NCI-H1436 treated with DMSO at 0.1 percent for 48 hours (cell line): ENCODE results near the gene CACNA2D3.
"Not testable (repeated sequence)": the region's sequence is repeated elsewhere in the genome, so short reads cannot be mapped to it uniquely, and the experiment has no call there.

ENCODE experiments used
- DNase-seq: peaks from one replicate; lab custom pipeline; 2025; lab: John Stamatoyannopoulos, UW

Gene CACNA2D3

DNA sequence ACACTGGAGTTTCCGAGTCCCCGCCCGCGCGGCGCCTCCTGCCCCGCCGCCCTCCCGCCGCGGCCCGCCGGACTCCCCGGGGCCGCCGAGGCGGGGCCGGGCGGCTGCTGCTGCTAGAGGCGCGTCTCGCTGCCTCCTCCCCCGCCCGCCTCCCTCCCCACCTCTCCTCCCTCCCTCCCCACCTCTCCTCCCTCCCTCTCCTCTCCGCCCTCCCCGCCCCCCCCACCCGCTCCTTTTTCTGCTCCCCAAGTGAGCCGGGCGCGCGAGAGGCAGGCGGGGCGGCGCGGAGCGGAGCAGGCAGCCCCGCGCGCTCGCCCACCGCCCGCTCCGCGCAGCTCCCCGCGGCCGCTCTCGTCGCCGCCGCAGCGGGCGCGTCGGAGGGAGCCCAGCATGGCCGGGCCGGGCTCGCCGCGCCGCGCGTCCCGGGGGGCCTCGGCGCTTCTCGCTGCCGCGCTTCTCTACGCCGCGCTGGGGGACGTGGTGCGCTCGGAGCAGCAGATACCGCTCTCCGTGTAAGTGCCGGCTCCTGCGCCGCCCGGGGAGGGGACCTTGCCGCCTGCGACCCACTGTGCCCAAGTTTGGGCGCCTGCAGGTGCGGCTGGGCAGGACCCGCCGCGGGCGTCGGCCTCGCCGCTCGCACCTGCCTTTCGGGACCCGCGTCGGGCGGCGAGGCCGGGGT, at the start of gene CACNA2D3:
TSS of gene CACNA2D3 (plus strand) at position 229 of the 679 bp plus-strand sequence.
- DNase-seq, result no peak

DNA sequence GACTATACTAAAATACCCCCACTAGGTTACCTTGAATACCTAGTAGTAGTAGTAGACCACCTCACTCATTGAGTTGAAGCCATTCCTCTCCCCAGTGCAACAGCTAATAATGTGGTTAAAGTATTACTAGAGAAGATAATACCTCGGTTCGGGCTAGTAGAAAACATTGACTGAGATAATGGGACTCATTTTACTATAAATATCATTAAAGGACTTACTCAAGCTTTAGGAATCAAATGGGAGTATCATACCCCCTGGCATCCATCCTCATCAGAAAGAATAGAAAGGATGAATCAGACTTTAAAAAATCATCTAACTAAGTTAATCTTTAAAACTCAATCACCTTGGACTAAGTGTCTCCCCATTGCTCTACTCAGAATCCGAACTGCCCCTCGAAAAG, 49.0 kb upstream of the CACNA2D3 start:
- no peak for DNase-seq

DNA sequence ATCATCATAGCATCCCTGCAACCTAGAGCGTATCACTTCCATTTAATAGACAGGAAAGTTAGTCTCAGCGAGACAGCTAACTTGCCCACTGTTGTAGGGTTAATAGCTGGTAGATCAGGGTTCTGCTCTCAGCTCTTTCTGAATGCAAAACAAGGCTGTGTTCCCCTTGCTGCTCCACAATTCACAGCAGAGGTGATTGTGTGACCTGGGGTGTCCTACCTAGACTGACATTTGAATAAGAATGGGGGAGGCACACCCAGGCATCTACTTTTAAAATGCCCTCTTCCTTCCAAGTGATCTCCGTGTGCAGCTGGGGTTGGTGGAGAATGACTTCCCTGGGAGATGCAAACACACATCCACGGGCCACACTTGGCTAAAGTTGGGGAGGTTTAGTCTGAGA, 43.0 kb upstream of the CACNA2D3 start:
- DNase-seq, result no peak

- DNase-seq, result no peak
These were observed 42.5 kb upstream of the CACNA2D3 start for GRCh38 chr3:54079730-54080325.

DNA sequence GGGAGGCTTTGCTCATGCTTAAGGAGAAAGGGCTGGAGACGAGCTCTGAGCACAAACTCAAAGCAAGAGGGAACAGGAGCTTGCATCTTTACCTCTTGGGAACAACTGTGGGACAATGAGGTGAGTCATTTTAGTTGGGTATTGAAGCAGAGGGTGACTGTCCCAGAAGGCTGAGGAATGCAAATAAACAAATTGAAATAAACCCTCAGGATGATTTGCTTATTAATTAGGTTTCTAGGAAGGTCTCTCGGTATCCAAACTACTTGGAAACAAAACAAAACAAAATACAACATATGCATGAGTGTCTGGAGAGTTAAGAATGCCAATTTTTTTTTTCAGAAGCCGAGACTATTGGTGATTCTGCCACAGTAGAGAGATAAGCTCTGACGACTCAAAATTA, 38.4 kb upstream of the CACNA2D3 start:
- no peak for DNase-seq

DNA sequence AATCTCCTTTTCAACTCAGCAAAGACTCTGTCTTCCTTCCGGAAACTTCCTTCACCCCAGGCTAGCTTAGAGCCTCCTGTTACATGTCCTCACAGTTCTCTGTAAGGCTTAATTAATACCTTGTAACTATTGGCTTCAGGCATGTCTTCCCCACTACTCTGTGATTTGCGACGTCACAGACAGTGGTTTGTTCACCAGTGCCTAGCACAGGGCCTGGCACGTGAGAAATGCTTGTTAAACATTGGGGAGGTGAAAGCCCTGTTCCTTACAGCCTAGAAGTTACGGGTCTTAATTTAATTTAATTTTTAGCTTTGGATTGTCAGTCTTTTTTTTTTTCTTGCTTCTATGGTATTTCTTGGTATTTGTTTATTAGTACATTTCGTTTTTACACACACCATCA, 36.4 kb upstream of the CACNA2D3 start:
- DNase-seq, result no peak

DNA sequence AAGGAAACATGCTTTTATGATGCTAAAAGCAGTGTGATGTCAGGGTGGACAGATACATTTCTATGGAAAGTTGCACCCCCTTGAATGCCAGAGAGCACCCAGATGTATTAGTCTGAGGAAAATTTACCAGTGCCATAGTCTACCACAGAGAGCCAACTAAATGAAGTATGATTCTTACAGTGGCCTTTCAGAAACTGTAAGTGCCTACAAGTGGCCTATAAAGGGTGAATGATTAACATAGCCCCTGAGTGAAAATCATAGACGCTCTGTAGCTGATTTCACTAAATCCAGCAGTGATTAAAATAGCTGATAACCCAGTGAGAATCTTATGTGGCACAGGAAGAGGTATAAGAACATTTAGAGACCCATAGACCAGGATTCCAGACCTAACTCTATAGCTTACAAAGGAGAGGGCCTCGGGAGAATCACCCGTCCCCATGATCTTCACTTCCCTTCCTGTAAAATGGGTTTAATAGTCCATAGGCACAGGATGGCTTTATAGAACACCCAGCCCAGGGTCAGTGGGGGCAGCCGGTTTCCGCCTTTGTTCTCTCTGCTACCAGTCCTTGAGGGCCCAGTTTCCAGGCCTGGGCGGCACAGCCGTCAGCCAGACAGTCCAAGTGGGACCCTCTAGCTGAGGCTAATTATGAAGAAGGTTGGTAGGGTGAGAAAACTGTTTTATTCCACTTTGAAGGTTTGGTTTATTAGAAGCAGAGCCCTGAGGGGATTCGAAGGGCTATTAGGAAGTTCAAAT, 35.5 kb upstream of the CACNA2D3 start:
- no peak for DNase-seq

DNA sequence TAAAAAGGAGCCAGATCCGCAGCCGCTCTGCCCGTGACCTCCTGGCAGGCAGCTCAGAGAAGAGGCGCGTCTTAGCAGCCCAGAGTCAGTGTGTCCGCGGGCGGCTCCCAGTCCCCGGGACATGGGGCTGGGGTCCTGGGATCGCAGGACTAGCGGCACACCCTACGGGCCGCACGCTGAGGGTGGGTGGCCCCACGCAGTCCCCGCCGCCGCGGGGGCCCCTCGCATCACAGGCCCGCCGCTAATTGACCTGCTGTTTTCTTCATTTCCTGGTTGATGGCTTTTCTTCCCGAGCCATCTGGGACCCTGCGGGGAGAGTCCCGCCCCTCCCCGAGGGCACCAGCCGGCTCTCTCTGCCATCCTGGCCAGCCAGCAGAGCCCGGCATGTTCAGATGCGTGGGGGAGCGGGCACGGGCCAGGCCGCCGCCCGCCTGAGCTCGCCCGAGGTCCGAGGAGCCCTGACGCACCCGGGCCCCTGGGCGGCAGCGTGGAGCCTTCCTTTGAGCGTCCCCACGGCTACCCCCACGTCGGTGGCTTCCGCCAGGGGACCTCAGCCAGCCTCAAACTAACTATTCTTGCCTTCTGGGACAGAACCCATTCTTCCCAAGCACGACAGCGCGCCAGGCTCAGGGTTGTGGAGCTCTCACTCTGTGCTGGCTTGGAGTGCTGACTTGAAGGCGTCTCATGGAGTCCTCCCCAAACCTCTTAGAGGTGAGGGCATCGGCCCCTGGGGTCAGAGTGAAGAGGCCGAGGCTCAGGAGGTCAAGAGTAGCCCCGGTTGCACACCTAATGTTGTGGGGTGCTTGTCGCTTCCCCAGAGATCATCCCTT, 34.6 kb upstream of the CACNA2D3 start:
- no peak for DNase-seq

DNA sequence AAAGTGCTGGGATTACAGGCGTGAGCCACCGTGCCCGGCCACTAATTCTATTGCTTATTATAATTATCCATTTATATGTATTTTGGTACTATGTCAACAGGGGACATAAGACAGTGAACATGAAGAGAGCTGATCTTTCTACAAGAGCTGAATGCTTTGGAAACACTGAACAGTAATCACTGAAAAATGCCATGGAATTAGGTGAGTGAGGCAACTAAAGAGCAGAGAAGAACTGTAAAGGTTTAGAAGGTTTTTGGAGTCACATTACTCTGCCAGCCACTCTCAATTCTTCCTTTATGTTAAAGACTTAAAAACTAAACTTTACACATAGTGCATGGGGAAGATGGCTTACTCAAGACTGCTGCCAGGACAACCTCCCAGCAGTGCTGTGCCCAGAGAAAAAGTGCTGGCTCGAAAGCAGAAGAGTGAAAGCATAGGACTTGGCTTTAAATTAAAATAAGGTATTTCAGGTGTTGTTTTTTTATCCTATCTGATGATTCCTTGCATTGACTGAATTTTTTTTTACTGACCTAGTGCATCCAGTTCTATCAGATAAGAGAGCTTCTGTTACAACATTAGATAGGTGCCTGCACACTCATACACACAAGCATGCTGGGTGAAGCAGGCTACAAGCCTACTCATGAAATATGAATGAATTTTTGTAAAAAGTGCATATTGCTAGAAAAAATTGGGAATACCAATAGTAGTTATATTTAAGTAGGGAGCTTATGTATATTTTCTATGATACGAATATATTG, 28.7 kb upstream of the CACNA2D3 start:
- no peak for DNase-seq

- no peak for DNase-seq
These were observed 27.4 kb upstream of the CACNA2D3 start for GRCh38 chr3:54094926-54095325.

DNA sequence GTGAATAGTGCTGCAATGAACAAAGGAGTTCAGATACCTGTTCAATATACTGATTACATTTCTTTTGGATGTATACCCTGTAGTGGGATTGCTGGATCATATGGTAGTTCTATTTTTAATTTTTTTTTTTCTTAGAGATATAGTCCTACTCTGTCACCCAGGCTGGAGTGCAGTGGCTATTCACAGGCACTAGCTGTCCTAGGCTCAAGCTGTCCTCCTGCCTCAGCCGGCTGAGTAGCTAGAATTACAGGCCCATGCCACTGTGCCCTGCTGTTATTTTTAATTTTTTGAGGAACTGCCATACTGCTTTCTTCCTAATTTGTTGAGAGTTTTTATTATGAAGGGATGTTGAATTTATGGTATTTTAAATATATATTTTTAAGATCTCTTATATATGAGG, 23.0 kb upstream of the CACNA2D3 start:
- no peak for DNase-seq

- no peak for DNase-seq
These were observed 18.3 kb upstream of the CACNA2D3 start for GRCh38 chr3:54104084-54104483.

- not testable (repeated sequence) for DNase-seq
These were observed 6.2 kb upstream of the CACNA2D3 start for GRCh38 chr3:54116129-54116528.

DNA sequence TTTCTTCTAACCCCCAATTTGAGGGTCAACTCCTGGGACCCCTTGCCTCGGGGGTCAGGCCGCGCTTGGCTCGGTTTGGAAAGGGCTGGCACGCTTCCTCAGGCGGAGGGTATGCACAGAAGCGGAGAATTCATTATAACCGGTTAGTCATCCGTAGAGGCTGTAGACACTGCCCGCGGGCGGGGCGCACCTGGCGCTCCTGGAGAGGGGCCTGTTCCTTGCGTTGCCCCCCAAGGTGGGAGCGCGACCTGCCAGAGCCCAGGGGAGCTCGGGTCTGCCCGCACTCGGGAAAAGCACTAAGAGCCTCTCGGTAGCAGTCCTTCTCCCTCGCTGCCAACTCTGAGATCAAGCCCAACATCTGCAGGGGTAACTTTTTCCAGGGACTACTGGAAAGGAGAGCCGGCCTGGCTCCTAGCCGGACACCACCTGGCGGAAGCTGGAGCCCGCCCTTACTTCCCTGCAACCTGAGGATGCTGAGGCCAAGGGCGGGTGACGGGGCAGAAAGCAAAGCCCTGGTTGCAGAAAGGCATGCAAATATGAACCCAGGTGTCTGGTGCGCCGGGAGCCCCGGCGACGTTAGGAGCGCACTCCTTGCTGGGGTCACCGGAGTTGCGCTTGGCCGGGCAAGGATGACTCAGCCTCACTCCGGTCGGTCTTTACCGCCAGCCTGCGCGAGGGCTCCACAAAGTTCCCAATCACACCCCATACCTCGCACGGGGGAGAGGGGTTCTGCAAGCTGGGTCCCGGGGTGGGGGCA, 1.5 kb upstream of the CACNA2D3 start:
- no peak for DNase-seq

- no peak for DNase-seq
These were observed 683 bp upstream of the CACNA2D3 start for GRCh38 chr3:54121414-54122323.

GRCh38 chr3:54123003-54123775, 837 bp downstream of the CACNA2D3 start:
- DNase-seq, result no peak

GRCh38 chr3:54123776-54124196, 1.4 kb downstream of the CACNA2D3 start:
- DNase-seq, result no peak

- no peak for DNase-seq
These were observed 2.9 kb downstream of the CACNA2D3 start for GRCh38 chr3:54125300-54125699.

DNA sequence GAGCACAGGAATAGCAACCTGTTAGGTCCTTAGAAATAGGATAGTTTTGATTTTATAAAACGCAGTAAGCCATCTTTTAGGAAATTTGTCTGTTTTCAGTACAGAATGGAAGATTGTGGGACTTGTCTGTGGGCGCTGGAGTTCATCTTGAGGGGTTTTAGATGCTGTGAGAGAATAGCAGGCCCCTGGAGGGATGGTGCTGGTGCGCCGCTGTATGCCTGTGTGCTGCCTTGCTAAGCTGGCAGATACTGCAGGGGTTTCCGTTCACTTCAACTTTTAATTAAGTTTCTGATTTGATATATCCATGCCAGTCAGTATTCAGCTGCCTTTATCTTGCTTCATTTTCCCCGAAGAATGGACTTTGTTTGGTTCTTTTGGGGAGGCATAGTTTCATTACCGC, 4.2 kb downstream of the CACNA2D3 start:
- no peak for DNase-seq
